Brain pericyte (primary cell): ENCODE data around the gene SUDS3.

Experiments used
- DNase-seq: peaks from one replicate; pipeline ENCODE4 v3.0.0-alpha.2; 2012; ENCODE audit warnings: low read depth, low spot score

SUDS3 gene

GRCh38 chr12:118447181-118447580 lies 70.8 kb downstream of the SUDS3 start:
- no peak for DNase-seq

GRCh38 chr12:118448341-118448740 lies 72.0 kb downstream of the SUDS3 start:
- no peak for DNase-seq

- DNase-seq: no peak
Observed at GRCh38 chr12:118455327-118455726, 79.0 kb downstream of the SUDS3 start.

GRCh38 chr12:118456741-118457140 lies 80.4 kb downstream of the SUDS3 start:
- DNase-seq: no peak

GRCh38 chr12:118459110-118459509 lies 82.8 kb downstream of the SUDS3 start:
- no peak for DNase-seq

- no peak for DNase-seq
Observed at GRCh38 chr12:118463677-118464076, 87.3 kb downstream of the SUDS3 start.

- no peak for DNase-seq
Observed at GRCh38 chr12:118465706-118466105, 89.4 kb downstream of the SUDS3 start.
